Brain pericyte (primary cell): ENCODE results near the gene MAP3K20.
A peak's percentile ranks its signal among the peaks of the same experiment; 100 is the strongest.
"Not testable (repeated sequence)": the region's sequence is repeated elsewhere in the genome, so short reads cannot be mapped to it uniquely, and the experiment has no call there.

ENCODE experiments used
- DNase-seq: peaks from one replicate; pipeline ENCODE4 v3.0.0-alpha.2; 2012; ENCODE audit warnings: low read depth, low spot score

The MAP3K20 gene

GRCh38 chr2:173196638-173197037 lies 121.0 kb downstream of the MAP3K20 start:
- DNase-seq, result no peak

GRCh38 chr2:173198327-173198726 lies 122.7 kb downstream of the MAP3K20 start:
- no peak for DNase-seq

- no peak for DNase-seq
Measured at GRCh38 chr2:173199294-173199693, 123.6 kb downstream of the MAP3K20 start.

GRCh38 chr2:173202570-173202969 lies 126.9 kb downstream of the MAP3K20 start:
- no peak for DNase-seq

- no peak for DNase-seq
Measured at GRCh38 chr2:173204316-173204715, 128.7 kb downstream of the MAP3K20 start.

- DNase-seq, result no peak
Measured at GRCh38 chr2:173205375-173205774, 129.7 kb downstream of the MAP3K20 start.

- DNase-seq, result not testable (repeated sequence)
Measured at GRCh38 chr2:173207124-173207523, 131.5 kb downstream of the MAP3K20 start.

GRCh38 chr2:173210270-173211196 lies 134.9 kb downstream of the MAP3K20 start:
- peak; percentile 74 for DNase-seq

GRCh38 chr2:173213181-173213580 lies 137.5 kb downstream of the MAP3K20 start:
- DNase-seq, result no peak

- DNase-seq, result no peak
Measured at GRCh38 chr2:173214213-173214612, 138.6 kb downstream of the MAP3K20 start.

GRCh38 chr2:173215316-173215715 lies 139.7 kb downstream of the MAP3K20 start:
- DNase-seq, result no peak

- DNase-seq, result no peak
Measured at GRCh38 chr2:173216051-173216450, 140.4 kb downstream of the MAP3K20 start.

- DNase-seq, result no peak
Measured at GRCh38 chr2:173216668-173217067, 141.0 kb downstream of the MAP3K20 start.

GRCh38 chr2:173217116-173217840 lies 141.6 kb downstream of the MAP3K20 start:
- no peak for DNase-seq

- no peak for DNase-seq
Measured at GRCh38 chr2:173218326-173219056, 142.8 kb downstream of the MAP3K20 start.

GRCh38 chr2:173221132-173221695 lies 145.6 kb downstream of the MAP3K20 start:
- no peak for DNase-seq

GRCh38 chr2:173221937-173222594 lies 146.4 kb downstream of the MAP3K20 start:
- no peak for DNase-seq

GRCh38 chr2:173223871-173224270 lies 148.2 kb downstream of the MAP3K20 start:
- no peak for DNase-seq

- DNase-seq, result no peak
Measured at GRCh38 chr2:173226899-173227698, 151.5 kb downstream of the MAP3K20 start.

GRCh38 chr2:173229086-173229485 lies 153.4 kb downstream of the MAP3K20 start:
- DNase-seq, result no peak
